IPS-20b (cell line): Measurements from ENCODE around the gene TCF12.

Experiments
- H3K27ac ChIP-seq: one replicate; pipeline ENCODE4 v1.5.1; 2013; ENCODE audit warnings: low read length
- H3K27me3 ChIP-seq: 2 replicates; pipeline ENCODE4 v1.6.1; 2013; ENCODE audit warnings: mild to moderate bottlenecking, low read length, inconsistent platforms; ENCODE audit not compliant: insufficient read depth
- H3K36me3 ChIP-seq: 2 replicates; pipeline ENCODE4 v1.6.1; 2013; ENCODE audit warnings: low read depth, mild to moderate bottlenecking, inconsistent platforms, low read length, moderate library complexity; ENCODE audit not compliant: insufficient read depth
- H3K4me1 ChIP-seq: 2 replicates; pipeline ENCODE4 v1.6.1; 2013; ENCODE audit warnings: mild to moderate bottlenecking, control low read depth, inconsistent platforms, low read length, moderate library complexity; ENCODE audit not compliant: insufficient read depth
- H3K4me3 ChIP-seq: 2 replicates; pipeline ENCODE4 v1.5.1; 2013; ENCODE audit warnings: mild to moderate bottlenecking, low read length, inconsistent platforms
- H3K9ac ChIP-seq: 2 replicates; pipeline ENCODE4 v1.6.1; 2013; ENCODE audit warnings: low read depth, mild to moderate bottlenecking, inconsistent platforms, low read length, moderate library complexity
- H3K9me3 ChIP-seq: 2 replicates; pipeline ENCODE4 v1.6.1; 2013; ENCODE audit warnings: mild to moderate bottlenecking, low read depth, low read length, inconsistent platforms; ENCODE audit not compliant: insufficient read depth

TCF12 gene

DNA sequence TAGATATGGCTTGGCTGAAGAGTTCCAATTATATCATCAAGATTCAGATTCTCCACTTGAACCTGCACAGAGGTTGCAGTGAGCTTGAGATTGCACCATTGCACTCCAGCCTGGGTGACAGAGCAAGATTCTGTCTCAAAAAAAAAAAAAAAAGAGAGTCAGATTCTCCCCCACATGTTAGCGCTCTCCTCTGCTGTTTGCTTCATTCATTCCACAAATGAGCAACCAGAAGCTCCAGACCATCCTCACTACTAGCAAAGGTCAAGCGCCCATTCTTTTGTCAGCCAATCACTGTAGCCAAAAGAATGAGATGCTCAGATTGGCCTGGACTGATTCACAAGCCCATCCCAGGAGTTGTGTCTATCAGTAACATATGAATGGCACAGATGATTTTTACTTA, 28.4 kb upstream of the TCF12 start:
- Histone ChIP-seq H3K4me3 (no peak overlapping the region), H3K27ac (no peak overlapping the region), H3K9ac (no peak overlapping the region), H3K4me1 (peaks cover 16% of the 10 kb centered on the region; the same call in 1 of the 2 replicates), H3K9me3 (no peaks in the 10 kb centered on the region), H3K36me3 (no peaks in the 10 kb centered on the region), H3K27me3 (peaks cover 44% of the 10 kb centered on the region)

DNA sequence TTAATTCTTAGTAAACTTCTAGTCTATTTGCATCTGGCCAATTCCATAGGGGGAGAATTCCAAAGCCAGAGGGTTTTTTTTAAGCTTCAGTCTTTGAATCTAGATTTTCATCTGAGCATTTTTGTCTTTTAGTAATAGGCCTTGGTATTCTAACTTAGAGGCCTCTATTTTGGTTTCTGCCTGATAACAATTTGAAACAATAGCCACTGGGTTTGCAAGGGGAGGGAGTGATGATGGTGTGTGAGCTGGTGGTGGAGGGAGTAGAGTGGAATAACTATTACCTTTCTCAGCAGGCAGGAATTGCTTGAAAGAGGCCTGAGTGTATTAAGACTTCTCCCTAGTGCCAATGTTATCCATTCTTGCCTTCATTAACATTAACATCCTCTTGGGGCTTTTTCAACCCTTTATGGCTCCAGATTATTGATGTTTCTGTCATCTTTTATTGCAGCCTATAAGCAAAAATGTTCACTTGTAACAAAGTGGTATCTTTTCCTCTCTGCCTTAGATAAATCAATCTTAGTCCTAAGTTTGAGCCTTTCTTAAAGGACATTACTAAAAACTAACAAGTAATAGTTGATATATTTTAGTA, 26.5 kb upstream of the TCF12 start:
- Histone ChIP-seq H3K9ac (no peak overlapping the region), H3K27ac (no peak overlapping the region), H3K4me3 (no peak overlapping the region)

DNA sequence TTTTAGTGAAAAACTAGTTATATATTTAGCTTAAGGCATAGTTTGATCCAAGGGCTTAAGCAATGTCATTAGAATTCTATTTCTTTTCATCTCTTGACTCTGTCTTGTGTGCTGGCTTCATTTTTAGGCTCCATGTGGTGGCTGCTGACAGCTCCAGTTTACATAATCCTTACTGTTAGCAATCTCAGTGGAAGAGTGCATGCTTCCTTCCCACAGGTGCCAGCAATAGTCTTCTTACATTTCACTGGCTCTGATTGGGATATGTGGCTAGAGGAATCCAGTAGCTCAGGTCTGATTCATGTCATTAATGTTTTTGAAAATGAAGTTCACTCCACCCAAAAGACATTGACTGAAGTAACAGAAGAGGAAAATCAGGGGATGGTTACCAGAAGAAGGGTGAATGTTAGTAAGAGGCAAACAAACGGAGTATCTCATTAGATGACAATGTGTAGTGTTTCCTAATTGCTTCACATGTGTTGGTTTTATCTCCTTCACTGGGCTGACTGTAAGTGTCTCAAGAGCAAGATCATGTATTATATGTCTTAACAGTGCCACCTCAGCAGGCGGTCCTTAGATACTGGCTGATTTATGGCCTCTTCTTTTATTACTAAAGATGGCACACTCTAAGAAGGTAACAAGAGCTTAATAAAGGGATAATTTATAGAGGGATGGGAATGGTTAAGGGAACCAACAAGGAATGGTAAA, 25.6 kb upstream of the TCF12 start:
- H3K27me3 ChIP-seq = peaks cover 50% of the 10 kb centered on the region
- peaks cover 8% of the 10 kb centered on the region; the same call in 1 of the 2 replicates for H3K4me1 ChIP-seq
- no peak overlapping the region for H3K4me3 ChIP-seq
- no peaks in the 10 kb centered on the region for H3K9me3 ChIP-seq
- H3K9ac ChIP-seq = no peak overlapping the region
- no peak overlapping the region for H3K27ac ChIP-seq
- H3K36me3 ChIP-seq = no peaks in the 10 kb centered on the region

More for the DNA sequence above, 26.5 kb upstream of the TCF12 start:
- Histone ChIP-seq H3K9me3 (no peaks in the 10 kb centered on the region), H3K36me3 (no peaks in the 10 kb centered on the region), H3K4me1 (peaks cover 11% of the 10 kb centered on the region; the same call in 1 of the 2 replicates), H3K27me3 (peaks cover 50% of the 10 kb centered on the region)

DNA sequence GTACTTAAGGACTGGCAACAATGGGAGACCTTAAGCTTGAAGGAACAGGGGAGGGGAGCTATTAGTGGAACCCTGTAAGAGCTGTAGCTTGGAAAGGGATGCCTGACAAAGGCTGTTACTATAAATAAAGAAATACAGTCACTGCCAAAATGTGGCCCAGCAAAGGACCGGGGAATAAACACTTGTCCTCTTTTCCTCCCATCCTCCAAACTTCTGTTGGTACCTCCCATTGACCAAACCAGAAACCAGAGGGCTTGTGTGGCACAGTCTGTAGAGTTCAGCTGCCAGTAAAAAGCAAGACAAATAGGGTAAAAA, 25.1 kb upstream of the TCF12 start:
- Histone ChIP-seq H3K4me1 (peaks cover 3% of the 10 kb centered on the region; the same call in 1 of the 2 replicates), H3K9ac (no peak overlapping the region), H3K4me3 (no peak overlapping the region), H3K36me3 (no peaks in the 10 kb centered on the region), H3K27me3 (peaks cover 50% of the 10 kb centered on the region), H3K9me3 (no peaks in the 10 kb centered on the region), H3K27ac (no peak overlapping the region)

GRCh38 chr15:56894601-56895000, 23.8 kb upstream of the TCF12 start:
- Histone ChIP-seq H3K9me3 (no peaks in the 10 kb centered on the region), H3K4me3 (no peak overlapping the region), H3K27me3 (peaks cover 50% of the 10 kb centered on the region), H3K36me3 (no peaks in the 10 kb centered on the region), H3K4me1 (no peaks in the 10 kb centered on the region), H3K27ac (no peak overlapping the region), H3K9ac (no peak overlapping the region)

DNA sequence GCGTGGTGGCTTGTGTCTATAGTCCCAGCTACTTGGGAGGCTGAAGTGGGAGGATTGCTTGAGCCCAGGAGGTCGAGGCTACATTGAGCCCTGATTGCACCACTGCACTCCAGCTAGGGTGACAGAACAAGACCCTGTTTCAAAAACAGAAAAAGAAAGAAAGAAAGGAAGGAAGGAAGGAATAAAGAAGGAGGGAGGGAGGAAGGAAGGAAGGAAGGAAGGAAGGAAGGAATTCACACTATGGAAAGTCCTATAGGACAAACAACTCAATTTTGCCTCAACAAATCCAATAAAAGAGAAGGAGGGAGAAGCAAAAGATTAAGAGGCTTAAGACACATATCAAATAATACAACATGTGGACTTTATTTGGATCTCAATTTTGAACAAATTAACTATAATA, 16.5 kb upstream of the TCF12 start:
- Histone ChIP-seq H3K4me1 (no peaks in the 10 kb centered on the region), H3K27me3 (no peaks in the 10 kb centered on the region)

DNA sequence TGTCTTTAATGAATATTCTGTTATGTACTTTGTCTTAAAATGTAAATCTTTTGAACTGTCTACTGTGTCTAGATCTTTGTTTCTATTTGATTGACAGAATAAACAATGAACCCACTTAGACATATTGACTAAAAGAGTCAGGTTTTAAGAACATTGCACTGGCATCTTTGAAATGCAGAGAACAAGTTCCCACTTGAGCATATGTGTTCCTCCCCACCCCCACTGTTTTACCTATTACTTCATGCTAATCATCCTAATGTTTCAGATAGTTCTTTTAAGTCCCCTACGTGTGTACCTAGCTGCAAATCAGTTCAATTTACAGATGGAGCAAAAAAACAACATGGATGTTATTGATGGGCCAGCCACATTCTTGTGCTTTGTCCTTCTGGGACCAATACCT, 11.7 kb upstream of the TCF12 start:
- Histone ChIP-seq H3K9ac (no peak overlapping the region), H3K4me3 (no peak overlapping the region), H3K9me3 (no peaks in the 10 kb centered on the region), H3K27me3 (no peaks in the 10 kb centered on the region), H3K36me3 (no peaks in the 10 kb centered on the region), H3K27ac (no peak overlapping the region), H3K4me1 (no peaks in the 10 kb centered on the region)

More for the DNA sequence above, 16.5 kb upstream of the TCF12 start:
- Histone ChIP-seq H3K9me3 (no peaks in the 10 kb centered on the region), H3K4me3 (no peak overlapping the region), H3K9ac (no peak overlapping the region), H3K27ac (no peak overlapping the region), H3K36me3 (no peaks in the 10 kb centered on the region)

GRCh38 chr15:56910801-56911200, 7.6 kb upstream of the TCF12 start:
- Histone ChIP-seq H3K27ac (no peak overlapping the region), H3K4me1 (no peaks in the 10 kb centered on the region), H3K9me3 (no peaks in the 10 kb centered on the region), H3K9ac (no peak overlapping the region), H3K4me3 (no peak overlapping the region), H3K36me3 (no peaks in the 10 kb centered on the region), H3K27me3 (no peaks in the 10 kb centered on the region)

- Histone ChIP-seq H3K9me3 (no peaks in the 10 kb centered on the region), H3K4me3 (no peak overlapping the region), H3K9ac (no peak overlapping the region), H3K36me3 (no peaks in the 10 kb centered on the region), H3K27ac (no peak overlapping the region), H3K27me3 (peaks cover 12% of the 10 kb centered on the region), H3K4me1 (peaks cover 5% of the 10 kb centered on the region; the same call in 1 of the 2 replicates)
Observed at GRCh38 chr15:56913241-56913640, 5.2 kb upstream of the TCF12 start.

DNA sequence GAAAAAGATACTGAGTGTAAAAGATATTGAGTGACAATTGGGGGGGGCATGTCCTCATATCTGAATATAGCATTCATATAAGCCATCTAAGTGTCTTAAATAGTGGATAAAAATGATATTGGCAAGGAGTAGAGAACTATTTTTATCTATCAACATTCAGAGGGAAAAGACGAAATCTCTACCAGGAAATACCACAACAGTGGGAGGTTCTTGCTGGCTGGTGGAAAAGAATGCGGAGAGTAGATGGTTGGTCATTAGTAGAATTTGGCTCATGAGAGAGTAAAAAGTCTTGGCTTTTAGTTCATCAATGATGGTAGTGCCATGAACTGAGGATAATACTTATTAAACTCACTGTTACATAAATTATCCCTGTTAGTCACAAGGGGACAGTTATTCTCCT, 4.8 kb upstream of the TCF12 start:
- H3K4me1 ChIP-seq = peaks cover 5% of the 10 kb centered on the region; the same call in 1 of the 2 replicates
- no peak overlapping the region for H3K4me3 ChIP-seq
- peaks cover 12% of the 10 kb centered on the region for H3K27me3 ChIP-seq
- H3K27ac ChIP-seq = no peak overlapping the region
- H3K36me3 ChIP-seq = no peaks in the 10 kb centered on the region
- no peaks in the 10 kb centered on the region for H3K9me3 ChIP-seq
- no peak overlapping the region for H3K9ac ChIP-seq

- H3K9ac ChIP-seq = no peak overlapping the region
- no peak overlapping the region for H3K4me3 ChIP-seq
- H3K9me3 ChIP-seq = no peaks in the 10 kb centered on the region
- no peak overlapping the region for H3K27ac ChIP-seq
- H3K36me3 ChIP-seq = no peaks in the 10 kb centered on the region
- H3K4me1 ChIP-seq = peaks cover 11% of the 10 kb centered on the region; the same call in 1 of the 2 replicates
- H3K27me3 ChIP-seq = peaks cover 12% of the 10 kb centered on the region
Observed at GRCh38 chr15:56915888-56916287, 2.6 kb upstream of the TCF12 start.

DNA sequence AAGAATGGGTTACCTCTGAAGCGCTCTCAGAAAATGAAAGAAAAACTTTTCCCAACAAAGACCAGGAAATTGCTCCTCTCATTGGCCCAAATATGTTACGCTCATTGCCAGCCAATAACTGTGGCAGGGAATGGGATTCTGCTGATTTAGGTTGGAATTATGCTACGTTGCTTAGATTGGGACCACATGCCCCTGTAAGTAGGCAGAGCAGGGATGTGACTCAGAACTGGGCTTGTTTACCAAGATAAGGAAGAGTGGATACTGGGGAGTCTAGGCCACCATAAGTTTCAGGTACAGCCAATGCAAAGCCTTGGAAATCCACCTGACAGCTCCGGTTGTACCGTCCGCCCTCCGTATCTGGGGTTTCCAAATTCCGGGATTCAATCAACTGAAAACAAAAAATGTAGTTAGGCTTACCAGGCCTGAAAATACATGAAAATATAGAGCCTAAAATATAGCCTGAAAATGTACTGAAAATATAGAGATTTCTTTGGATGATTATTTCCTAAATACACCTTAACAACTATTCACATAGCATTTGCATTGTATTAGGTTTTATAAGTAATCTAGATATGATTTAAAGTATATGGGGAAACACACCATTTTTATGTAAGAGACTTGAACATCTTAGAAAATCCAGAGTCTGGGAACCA, 1.5 kb upstream of the TCF12 start:
- peaks cover 8% of the 10 kb centered on the region for H3K36me3 ChIP-seq
- peaks cover 11% of the 10 kb centered on the region; the same call in 1 of the 2 replicates for H3K4me1 ChIP-seq
- no peak overlapping the region for H3K27ac ChIP-seq
- H3K9me3 ChIP-seq = no peaks in the 10 kb centered on the region
- no peak overlapping the region for H3K9ac ChIP-seq
- peaks cover 12% of the 10 kb centered on the region for H3K27me3 ChIP-seq
- peak overlapping the region; percentile 77 for H3K4me3 ChIP-seq
